Measurements from ENCODE around the gene TSSK6.
A peak's percentile ranks its signal among the peaks of the same experiment; 100 is the strongest.
"Not testable (repeated sequence)": the region's sequence is repeated elsewhere in the genome, so short reads cannot be mapped to it uniquely, and the experiment has no call there.

TSSK6 gene

DNA sequence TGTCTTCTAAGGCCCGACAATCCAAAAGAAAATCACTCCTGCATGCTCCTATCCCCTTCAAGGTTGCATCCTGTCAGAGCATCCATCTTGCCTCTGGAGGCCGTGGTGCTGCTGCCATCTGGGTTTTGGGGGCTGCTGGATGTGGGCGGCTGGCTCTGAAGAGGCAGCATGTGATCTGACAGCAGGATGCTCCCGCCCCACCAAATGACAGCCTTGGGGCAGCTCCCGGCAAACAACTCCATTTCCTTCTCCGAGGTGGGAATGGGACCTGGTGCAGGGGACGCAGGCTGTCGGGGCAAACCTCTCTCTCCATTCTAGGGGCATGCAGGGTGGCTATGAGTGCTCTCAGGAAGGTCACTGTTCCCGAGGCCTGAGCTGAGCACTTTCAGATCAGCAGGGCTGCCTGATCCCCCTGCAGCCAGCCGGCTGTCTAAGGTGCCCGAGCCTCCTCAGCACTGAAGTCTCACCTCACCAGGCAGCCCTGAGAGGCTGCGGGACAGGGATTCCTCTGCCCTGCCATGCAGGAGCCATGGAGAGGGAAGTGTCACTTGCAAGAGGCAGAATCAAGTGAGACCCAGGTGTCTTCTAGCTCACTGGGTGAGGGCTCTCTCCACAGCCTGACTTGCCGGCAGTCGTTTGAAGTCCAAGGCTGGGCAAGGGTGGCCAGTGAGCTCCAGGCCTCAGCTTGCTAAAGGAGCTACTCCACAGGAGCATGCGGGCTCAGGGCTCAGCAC is 28.8 kb downstream of the TSSK6 start:
- DNase-seq: no peak

DNA sequence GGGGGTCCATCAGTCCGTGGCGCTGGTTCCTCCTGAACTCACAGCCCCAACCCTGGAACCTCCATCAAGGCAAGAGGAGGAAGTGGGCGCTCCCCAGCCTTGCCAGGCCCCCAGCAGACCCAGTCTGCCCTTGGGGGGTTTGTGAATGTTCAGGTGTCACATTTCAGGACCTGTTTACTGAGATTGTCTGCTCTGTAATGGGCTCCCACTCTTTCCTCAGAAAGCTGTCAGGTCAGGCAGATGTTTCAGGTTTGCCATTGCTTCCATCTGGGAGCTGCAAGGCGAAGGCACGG is 29.4 kb downstream of the TSSK6 start:
- DNase-seq: no peak

DNA sequence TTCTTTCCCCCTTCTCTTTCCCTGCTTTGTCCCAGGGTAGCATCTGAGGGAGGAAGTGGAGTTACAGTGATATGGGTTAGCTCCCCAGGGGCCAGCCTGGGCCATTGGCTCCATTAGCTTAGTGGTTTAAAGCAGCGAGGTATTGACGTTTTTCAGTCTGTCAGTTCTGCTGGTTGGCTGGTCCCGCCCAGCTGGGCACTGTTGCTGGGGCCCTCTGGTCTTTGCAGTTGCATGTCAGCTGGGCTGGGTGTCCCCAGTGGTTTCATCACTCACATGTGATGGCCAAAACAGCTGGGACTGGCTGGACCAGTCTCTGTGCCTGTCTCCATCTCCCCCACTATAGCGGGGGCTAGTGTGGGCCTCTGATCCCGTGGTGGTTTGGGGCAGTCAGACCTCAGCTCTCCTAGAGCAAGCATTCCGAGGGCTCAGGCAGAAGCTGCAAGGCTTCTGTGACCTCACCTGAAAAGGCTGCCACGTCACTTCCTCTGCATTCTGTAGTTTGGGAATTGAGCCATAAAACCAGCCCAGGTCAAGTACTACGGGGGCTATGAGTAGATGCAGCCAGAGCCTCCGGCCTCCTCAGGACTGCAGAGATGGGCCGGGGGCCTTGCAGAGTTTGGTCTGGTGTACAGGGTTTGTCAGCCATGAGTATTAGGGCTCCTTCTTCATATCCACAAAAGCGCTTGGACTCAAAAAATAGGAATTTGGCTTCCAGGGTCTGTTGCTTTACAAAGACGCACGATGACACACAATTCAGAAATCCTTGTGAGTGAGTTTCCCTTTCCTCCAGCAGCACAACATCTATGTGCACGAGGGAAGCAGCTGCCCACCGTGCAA is 30.0 kb downstream of the TSSK6 start:
- peak; percentile 57 for DNase-seq

DNA sequence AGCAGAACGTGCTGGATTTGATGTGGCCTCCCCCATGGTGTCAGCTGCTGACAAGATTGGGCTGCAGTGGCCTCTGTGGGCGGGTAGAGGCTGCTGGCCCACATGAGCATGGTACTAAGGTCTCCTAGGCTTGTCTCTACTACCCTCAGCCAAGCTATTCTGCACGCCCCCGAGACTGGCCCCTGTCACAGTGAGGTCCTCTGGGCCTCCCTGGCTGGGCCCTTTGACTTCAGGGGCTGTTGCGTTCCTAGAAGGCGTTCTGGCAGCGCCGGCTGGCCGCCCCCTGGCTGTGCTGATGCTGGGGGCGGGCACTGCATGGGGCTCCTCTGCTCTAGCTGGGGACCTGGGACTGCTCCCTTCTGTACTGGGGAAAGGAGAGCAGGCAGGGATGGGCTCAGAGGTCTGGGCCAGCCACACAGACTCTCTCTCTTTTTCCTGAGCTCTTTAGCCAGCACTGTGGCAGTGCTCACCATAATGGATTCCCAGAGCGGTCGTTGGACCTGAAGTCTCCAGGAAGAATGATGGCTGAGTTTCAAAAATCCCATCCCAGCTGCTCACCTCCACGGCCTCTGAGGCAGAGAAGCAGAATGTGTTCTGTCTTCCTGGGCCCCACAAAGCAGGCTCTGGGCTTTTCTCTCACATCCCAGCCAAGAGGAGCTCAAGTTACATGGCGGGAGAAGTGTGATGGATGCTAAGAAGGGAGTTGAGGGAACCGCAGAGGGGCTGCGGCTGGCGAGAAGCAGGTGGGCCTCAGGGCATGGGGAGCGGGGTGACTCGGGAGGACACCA is 32.3 kb downstream of the TSSK6 start:
- DNase-seq: peak; percentile 76

DNA sequence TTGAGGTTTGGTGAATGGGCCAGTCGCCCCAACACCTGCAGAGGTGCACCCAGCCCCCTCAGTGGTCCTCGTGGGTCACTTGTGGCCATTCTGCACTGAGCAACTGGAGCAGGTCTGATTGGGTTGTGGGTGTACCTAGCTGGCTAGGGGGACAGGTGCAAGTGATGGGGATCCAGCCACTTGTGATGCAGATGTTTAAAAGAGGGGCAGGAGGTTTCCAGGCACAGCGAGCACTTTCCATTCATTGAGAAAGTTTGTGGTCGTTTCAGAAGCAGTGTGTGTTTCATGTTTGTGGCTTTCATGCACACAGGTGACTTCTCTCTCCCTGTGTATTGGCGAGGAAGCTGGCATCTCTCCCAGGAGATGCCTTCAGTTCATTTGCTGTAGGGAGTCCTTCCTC is 34.7 kb downstream of the TSSK6 start:
- no peak for DNase-seq

DNA sequence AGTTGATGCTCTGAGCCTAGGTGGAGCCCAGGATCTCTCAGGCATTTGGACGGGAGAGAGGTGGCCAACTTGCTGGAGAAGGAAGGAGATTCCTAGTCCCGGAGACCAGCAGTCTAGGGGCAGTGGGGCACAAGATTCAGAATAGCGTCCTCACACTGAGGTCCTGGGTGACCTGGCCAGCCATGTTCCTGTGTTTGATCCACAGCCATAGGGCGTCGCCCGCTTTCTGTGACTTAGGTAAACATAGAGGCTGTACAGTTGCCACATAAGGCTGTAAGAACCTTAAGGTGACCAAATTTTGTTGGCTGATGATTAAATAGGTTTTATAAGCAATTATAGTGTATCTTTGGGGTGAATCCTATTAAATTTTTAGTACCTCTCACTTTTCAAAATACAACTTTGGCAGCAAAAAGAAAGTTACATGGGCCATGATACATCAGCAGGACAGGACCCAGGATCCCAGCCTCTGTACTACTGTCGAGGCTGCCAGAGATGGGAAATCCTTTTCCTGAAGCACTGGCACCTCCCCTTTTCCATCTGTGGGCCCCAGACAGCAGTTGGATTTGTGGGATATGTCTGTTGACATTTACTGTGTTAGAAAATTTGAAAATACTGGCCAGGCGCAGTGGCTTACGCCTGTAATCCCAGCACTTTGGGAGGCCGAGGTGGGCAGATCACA is 37.5 kb downstream of the TSSK6 start:
- DNase-seq: no peak

DNA sequence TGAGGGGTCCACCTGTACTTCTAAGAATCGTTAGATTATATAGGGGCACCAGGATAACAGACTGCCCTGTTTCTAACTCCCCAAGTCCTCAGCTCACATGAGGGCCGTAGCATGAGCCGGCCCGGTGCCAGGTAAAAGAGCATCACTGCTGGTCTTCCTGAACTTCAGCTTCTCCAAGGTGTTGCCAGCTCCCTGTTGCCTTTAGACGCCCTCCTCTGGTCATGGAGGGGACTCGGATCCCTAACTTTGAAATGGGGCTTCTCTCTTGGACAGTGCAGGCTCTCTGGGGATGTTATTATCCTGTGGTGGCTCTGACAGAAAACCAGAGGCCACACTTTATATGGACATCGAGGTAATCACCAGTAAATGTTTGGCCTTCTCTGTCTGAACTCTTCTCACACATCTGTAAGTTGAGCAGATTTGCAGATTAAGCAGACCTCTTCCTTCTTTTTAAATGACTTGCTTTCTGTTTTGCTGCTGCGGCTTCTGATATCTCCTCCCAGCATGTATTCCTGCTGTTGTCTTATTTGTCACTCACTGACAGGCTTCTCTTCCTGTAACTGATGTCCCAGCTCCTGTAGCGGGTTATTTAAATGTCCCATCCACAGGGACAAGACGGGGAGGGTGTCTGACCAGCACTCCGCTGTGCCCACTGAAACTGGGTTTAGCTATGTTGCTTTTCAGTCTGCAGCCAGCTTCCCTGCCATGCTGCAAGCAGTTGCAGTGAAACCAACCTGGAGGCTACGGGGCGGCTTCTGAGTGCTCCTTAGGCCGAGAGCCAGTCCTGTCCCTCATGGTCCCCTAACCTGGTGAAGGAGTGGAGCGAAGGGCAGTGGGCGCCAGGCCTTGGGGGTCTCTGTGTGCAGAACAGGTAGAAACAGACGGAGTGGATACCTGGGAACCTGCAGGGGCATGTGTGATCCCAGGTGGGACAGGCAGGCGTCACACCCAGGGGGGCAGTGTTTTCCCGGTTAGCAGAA is 39.2 kb downstream of the TSSK6 start:
- no peak for DNase-seq

DNA sequence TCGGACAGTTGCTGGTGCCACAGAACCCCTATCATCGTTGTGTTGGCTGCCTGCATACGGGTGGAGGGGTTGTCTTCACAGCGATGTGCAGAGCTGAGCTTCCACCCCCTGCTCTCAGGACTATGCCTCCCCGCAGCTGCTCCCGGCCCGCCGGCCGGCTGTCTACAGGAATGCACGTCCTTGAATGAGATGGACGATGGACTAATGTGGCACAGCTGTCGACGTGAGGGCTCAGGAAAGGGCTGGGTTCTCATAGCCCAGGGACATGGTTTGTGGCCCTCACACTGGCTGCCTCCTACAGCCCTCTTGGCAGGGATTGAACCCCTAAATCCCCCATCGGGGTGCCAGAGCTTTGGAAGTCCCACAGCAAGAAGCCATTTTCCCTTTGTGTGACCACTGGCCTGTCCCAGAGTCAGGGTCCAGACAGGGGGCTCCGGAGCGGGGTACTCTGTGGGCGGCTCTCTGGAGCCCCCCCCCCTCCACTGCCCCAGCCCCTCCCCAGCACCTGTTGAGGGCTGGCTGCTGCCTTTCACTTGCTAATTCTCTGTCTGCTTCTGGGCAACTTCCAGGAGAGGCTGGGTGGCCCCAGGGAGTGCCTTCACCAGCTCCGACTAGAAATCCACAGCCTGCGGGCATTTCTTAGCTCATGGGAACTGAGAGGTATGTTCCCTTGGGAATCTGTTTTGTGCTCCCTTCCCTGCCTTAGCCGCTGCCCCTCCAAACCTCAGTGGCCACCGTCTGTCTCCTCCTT is 40.2 kb downstream of the TSSK6 start:
- peak; percentile 90 for DNase-seq

DNA sequence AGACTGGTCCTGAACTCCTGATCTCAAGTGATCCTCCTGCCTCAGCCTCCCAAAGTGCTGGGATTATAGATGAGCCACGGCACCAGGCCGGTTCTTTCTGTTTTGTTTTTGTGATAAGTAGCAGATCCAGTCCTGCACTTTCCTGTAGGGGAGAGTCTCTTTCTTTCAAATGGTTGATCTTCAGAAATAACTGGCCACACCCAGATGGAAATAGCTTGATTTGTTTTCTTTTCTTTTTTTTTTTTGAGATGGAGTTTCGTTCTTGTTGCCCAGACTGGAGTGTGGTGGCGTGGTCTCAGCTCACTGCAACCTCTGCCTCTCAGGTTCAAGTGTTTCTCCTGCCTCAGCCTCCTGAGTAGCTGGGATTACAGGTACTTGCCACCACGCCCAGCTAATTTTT is 43.2 kb downstream of the TSSK6 start:
- not testable (repeated sequence) for DNase-seq

DNA sequence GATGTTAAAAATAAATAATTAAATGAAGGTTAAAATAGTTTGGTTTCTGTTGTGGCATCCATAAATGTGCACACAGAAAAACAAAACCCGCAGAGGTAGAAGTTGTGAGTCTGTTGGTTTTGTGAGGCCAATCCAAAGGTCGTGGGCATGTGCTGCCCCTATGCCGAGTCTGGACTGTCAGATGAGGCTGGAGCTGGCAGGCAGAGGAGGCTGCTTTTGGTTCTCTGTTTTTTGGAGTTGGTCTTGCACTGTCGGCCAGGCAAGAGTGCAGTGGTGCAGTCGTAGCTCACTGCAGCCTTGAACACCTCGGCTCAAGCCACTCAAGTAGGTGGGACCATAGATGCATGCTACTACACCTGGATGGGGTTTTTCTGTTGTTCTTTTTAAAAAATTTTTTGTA is 43.7 kb downstream of the TSSK6 start:
- no peak for DNase-seq

DNA sequence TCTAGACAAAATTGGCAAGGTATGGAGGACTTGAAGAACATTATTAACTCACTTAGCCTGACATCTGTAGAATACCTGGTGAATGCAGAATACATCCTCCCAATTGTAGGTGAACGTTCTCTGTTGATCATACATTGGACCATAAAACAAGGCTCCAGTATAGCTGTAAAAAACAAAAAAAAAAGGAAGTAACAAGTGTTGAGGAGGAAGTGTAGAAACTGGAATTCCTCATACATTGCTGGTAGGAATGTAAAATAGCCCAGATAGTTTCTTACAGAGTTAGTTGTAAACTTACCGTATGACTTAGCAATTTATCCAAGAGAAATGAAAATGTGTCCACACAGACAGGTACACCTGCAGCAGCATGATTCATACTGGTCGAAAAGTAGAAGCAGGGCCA is 44.8 kb downstream of the TSSK6 start:
- no peak for DNase-seq

DNA sequence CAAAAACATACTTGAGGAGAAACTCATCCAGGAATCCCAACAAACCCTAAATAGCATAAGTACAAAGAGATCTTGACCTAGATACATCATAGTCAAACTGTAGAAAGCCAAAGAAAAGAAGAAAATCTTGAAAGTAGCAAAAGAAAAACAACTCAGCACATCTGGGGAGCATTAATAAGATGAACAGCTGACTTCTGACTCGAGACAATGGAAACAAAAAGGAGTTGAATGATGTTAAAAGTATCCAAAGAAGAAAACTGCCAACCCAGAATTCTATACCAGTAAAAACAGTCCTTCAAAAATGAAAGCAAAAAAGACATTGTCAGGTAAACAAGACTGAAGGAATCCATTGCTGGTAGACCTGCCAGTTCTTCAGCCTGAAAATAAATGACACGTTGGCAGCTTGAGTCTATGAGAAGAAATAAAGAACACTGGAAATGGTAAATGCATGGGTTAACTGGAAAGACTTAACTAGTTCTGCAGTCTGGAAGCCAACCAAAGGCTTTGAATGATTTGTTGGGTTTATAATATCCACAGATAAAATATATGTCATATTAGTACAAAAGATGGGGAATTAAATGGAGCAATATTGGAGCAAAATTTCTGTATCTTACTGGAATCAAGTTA is 46.8 kb downstream of the TSSK6 start:
- no peak for DNase-seq

DNA sequence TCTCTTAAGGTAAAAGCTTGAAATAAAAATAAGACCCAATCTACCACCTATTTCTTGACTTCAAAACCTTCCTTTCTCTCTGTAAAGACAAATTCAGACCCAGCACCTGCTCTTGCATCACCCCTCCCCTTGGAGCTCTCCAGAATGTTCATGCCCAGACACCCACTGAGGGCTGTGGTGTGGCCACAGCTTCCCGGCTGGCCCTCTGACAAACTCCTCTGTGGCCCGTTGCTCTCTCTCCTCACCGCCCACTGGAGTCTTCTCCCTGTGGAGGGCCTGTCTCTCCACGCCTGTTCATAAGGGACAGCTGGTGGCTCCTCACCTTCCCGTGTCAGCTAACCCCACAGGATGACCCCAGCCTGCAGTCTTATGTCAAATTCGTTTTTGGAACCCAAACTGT is 49.1 kb downstream of the TSSK6 start:
- DNase-seq: no peak

DNA sequence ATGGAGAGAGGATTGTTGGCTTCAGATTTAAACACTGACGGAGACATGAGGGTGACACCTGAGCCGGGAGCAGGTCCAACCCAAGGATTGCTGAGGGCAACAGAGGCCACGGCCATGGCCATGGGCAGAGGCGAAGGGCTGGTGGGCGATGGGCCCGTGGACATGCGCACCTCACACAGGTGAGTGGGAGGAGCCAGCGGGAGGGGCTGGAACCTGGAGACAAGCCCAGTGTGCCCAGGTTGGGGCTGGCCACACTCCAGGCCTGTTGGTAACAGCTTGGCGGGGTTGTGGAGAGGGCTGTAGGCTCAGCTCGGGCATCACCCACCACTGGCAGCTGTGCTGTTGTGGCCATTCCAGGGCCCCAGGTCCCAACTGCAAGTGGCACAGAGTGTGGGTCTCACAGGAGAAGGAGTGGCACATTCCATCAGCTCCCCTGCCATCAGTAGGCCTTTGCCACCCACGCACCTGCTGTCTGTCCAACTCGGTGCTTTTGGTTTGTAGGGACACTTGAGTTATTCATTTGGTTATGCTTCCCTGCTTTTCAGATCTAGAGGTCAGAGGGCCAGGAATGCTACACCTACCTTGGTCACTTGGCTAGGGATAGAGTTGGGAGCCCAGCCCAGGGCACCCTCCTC is 49.8 kb downstream of the TSSK6 start:
- DNase-seq: no peak

DNA sequence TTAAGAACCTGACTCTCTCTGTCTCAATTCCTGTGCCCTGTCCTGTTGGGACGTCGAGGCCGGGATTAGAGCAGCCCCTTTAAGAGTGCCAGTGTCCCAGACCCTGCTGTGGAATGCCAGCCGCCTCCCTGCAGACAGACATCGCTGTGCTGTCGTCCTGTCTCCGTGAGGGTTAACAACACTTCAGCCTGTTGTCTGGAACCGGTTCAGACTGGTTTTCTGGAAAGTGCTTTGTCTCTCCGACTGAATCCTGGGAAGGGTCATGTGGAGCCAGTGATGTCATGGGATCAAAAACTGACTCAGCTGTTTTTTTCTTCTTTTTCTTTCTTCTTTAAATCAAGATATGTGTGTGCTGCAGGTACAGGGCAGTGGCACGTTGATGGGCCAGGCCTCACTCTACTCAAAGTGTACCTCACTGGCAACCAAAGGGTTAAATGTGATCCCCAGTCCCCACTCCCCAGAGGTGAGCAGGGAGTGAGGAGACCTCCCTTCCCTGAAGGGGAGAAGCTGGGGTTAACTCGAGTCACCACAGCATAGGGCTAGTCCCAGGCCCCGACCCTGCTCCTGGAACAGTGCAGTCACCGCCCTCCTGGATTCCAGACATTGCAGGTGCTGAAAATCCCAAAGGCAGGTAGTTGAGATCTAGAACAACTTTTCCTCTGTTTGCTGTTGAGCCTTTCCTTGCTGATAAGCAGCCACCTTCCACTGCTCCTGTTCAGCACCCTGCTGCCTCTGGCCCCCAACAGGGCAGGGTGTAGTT is 50.8 kb downstream of the TSSK6 start:
- DNase-seq: peak; percentile 63

Measured in right hindlimb (tissue), 1 donor.